Astrocyte of the spinal cord (primary cell): ENCODE data around the gene RNASE8.

ENCODE experiments used
- DNase-seq: peaks from one replicate; pipeline ENCODE4 v3.0.0; 2011; ENCODE audit warnings: low read depth, low spot score
- H3K4me3 ChIP-seq: 2 replicates; pipeline ENCODE4 v1.5.1; 2011; ENCODE audit warnings: low read depth, mild to moderate bottlenecking, low read length, moderate library complexity
- CTCF ChIP-seq: IDR thresholded peaks from 2 replicates; pipeline ENCODE4 v1.5.1; 2012; ENCODE audit warnings: low read depth, mild to moderate bottlenecking, low read length, inconsistent platforms
- in situ Hi-C: cut with HindIII; loops from 2 replicates; pipeline ENCODE4 v1.10.0; 2017; ENCODE audit warnings: low sequenced_read_pairs

Gene RNASE8

GRCh38 chr14:21084998-21085853 lies 27.6 kb downstream of the RNASE8 start:
- TF ChIP-seq CTCF, result no peak
- no peak overlapping the region for H3K4me3 ChIP-seq
- peak; percentile 46 for DNase-seq
- in situ Hi-C loops, result no loop called here

- TF ChIP-seq CTCF, result no peak
- in situ Hi-C loops, result no loop called here
- DNase-seq, result no peak
- no peak overlapping the region for H3K4me3 ChIP-seq
Measured at GRCh38 chr14:21086908-21087293, 29.3 kb downstream of the RNASE8 start.

GRCh38 chr14:21087294-21088091 lies 29.9 kb downstream of the RNASE8 start:
- DNase-seq, result peak; percentile 97
- in situ Hi-C loops, result no loop called here
- no peak overlapping the region for H3K4me3 ChIP-seq
- no peak for TF ChIP-seq CTCF

- in situ Hi-C loops, result no loop called here
- no peak for TF ChIP-seq CTCF
- no peak for DNase-seq
Measured at GRCh38 chr14:21088687-21089086, 31.1 kb downstream of the RNASE8 start.

GRCh38 chr14:21089271-21089670 lies 31.6 kb downstream of the RNASE8 start:
- in situ Hi-C loops, result no loop called here
- H3K4me3 ChIP-seq, result no peak overlapping the region
- TF ChIP-seq CTCF, result no peak
- no peak for DNase-seq

More at GRCh38 chr14:21088687-21089086, 31.1 kb downstream of the RNASE8 start:
- no peak overlapping the region for H3K4me3 ChIP-seq

- in situ Hi-C loops, result no loop called here
- no peak overlapping the region for H3K4me3 ChIP-seq
- no peak for TF ChIP-seq CTCF
- DNase-seq, result no peak
Measured at GRCh38 chr14:21089877-21090193, 32.2 kb downstream of the RNASE8 start.
